ENCODE data around the gene SYTL3.

SYTL3 gene

GRCh38 chr6:158812611-158813010, 162.8 kb downstream of the SYTL3 start:
- no peak for DNase-seq (ENCODE audit: low read depth in 2 of 3, low spot score in 1 of 3)

DNA sequence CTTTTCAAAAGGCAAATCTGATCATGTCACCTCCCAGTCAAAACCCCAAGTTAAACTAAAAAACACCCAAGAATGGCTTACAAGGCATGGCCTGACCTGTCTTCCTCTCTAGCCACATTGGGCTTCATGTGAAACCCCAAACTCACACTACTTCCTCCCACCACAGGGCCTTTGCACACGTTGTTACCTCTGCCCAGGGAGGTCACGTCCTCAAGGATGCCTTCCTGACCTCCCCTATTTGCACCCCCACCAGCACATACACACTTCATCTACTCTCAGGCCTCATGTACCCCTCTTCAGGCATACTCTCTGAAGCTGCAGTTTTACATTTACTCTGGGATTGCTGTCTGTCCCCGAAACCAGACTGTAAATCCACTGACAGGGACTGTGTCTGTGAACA, 163.2 kb downstream of the SYTL3 start:
- DNase-seq (ENCODE audit: low read depth in 2 of 3, low spot score in 1 of 3) = no peak

Data from stimulated activated CD4-positive, alpha-beta T cell treated with anti-CD3 and anti-CD28 coated beads, Interleukin-12 subunit alpha, Interleukin-12 subunit beta, amount 100 ng/mL, for 48 hours (primary cell).